Tibial artery (tissue), 4 donors: ENCODE measurements around the gene NOP9.

Experiments
- DNase-seq, 2 donors: peaks; one replicate each; pipeline ENCODE4 v3.0.0-alpha.2; 2019
- H3K27ac ChIP-seq, 2 donors: fragments of 200-600 bp; sonication (generic) in 1 of 2; 1 replicate in 1 of 2; 2 replicates in 1 of 2; pipeline ENCODE4 v1.5.1; 2018 to 2019; ENCODE audit warnings: mild to moderate bottlenecking in 1 of 2
- H3K27me3 ChIP-seq, 2 donors: fragments of 200-600 bp; sonication (generic) in 1 of 2; one replicate each; pipeline versions ENCODE4 v1.5.1 to v1.6.0; 2016 to 2019
- H3K36me3 ChIP-seq, 3 donors: fragments of 200-600 bp; sonication (generic) in 2 of 3; one replicate each; pipeline ENCODE4 v1.5.1; 2016 to 2019; ENCODE audit warnings: mild to moderate bottlenecking in 2 of 3
- H3K4me1 ChIP-seq, 4 donors: fragments of 200-600 bp; sonication (generic) in 2 of 4; 1 replicate in 3 of 4; 2 replicates in 1 of 4; pipeline ENCODE4 v1.5.1; 2016 to 2019
- H3K4me3 ChIP-seq, 2 donors: fragments of 200-600 bp; sonication (generic) in 1 of 2; 1 replicate in 1 of 2; 2 replicates in 1 of 2; pipeline ENCODE4 v1.5.1; 2018 to 2019; ENCODE audit warnings: mild to moderate bottlenecking in 2 of 2
- H3K9me3 ChIP-seq, 3 donors: fragments of 200-600 bp; sonication (generic) in 1 of 3; one replicate each; pipeline ENCODE4 v1.5.1; 2016 to 2019
- CTCF ChIP-seq, 2 experiments: fragments of 200-600 bp in 1 of 2; fragments of 450-650 bp in 1 of 2; IDR thresholded peaks; one replicate each; pipeline ENCODE4 v1.5.1; 2017 to 2019; ENCODE audit warnings: antibody characterized with exemption in 2 of 2, mild to moderate bottlenecking in 1 of 2, moderate library complexity in 1 of 2
- intact Hi-C: fragments of 100-400 bp; cut with DNase I; formaldehyde crosslinking; loops from one replicate; pipeline ENCODE4 v1.15.0; 2023; ENCODE audit warnings: low total_unique reads

NOP9 gene

GRCh38 chr14:24270537-24271133 is 29.0 kb upstream of the NOP9 start:
- Histone ChIP-seq H3K4me3 (peak overlapping the region; percentile 91 to 93), H3K36me3 (peaks cover 13 to 45% (median 29%) of the 10 kb centered on the region in 3 donors), H3K27me3 (no peaks in the 10 kb centered on the region), H3K4me1 (peaks cover 0 to 12% (median 8%) of the 10 kb centered on the region in 4 donors), H3K9me3 (no peaks in the 10 kb centered on the region), H3K27ac (peak overlapping the region; percentile 98)
- no peak for DNase-seq
- TF ChIP-seq CTCF (IDR thresholded peaks at IDR 0.05): no peak
- intact Hi-C loops: no loop called here

- peak within 1 kb of the TSS; percentile 98 for H3K27ac ChIP-seq
- H3K4me1 ChIP-seq: peaks cover 0 to 12% (median 8%) of the 10 kb centered on the region in 4 donors
- H3K4me3 ChIP-seq: peak within 1 kb of the TSS; percentile 91 to 93
- peak; percentile 77 to 91 for DNase-seq
- H3K9me3 ChIP-seq: no peaks in the 10 kb centered on the region
- H3K36me3 ChIP-seq: peaks cover 11 to 39% (median 23%) of the 10 kb centered on the region in 3 donors
- intact Hi-C loops: no loop called here
- no peaks in the 10 kb centered on the region for H3K27me3 ChIP-seq
- TF ChIP-seq CTCF (IDR thresholded peaks at IDR 0.05): peak; percentile 75 to 77
These were observed 28.4 kb upstream of the NOP9 start, which contains the start of gene RABGGTA for GRCh38 chr14:24271134-24271833. Gene RABGGTA, minus strand, starts transcription at chr14:24271597. Its CDS starts 482 bp downstream, at chr14:24271115.

- Histone ChIP-seq H3K36me3 (peaks cover 5 to 33% (median 18%) of the 10 kb centered on the region in 3 donors), H3K4me3 (peak overlapping the region; percentile 91 to 93), H3K9me3 (no peaks in the 10 kb centered on the region), H3K27me3 (no peaks in the 10 kb centered on the region), H3K27ac (peak overlapping the region; percentile 98), H3K4me1 (peaks cover 0 to 12% (median 8%) of the 10 kb centered on the region in 4 donors)
- TF ChIP-seq CTCF (IDR thresholded peaks at IDR 0.05): no peak
- DNase-seq: no peak
- intact Hi-C loops: no loop called here
These were observed 27.8 kb upstream of the NOP9 start for GRCh38 chr14:24271834-24272263.

- H3K36me3 ChIP-seq: peaks cover 0 to 27% (median 13%) of the 10 kb centered on the region in 3 donors
- DNase-seq: no peak
- H3K4me1 ChIP-seq: peaks cover 0 to 12% (median 8%) of the 10 kb centered on the region in 4 donors
- no peak for TF ChIP-seq CTCF (IDR thresholded peaks at IDR 0.05)
- H3K4me3 ChIP-seq: no peak overlapping the region
- H3K27ac ChIP-seq: no peak overlapping the region
- no peaks in the 10 kb centered on the region for H3K27me3 ChIP-seq
- intact Hi-C loops: no loop called here
- H3K9me3 ChIP-seq: no peaks in the 10 kb centered on the region
These were observed 27.2 kb upstream of the NOP9 start for GRCh38 chr14:24272467-24272866.

GRCh38 chr14:24273422-24273998 is 26.1 kb upstream of the NOP9 start:
- H3K4me1 ChIP-seq: peaks cover 0 to 12% (median 8%) of the 10 kb centered on the region in 4 donors
- H3K36me3 ChIP-seq: peaks cover 0 to 16% (median 6%) of the 10 kb centered on the region in 3 donors
- no peak for DNase-seq
- TF ChIP-seq CTCF (IDR thresholded peaks at IDR 0.05): no peak
- H3K27ac ChIP-seq: no peak overlapping the region
- no peaks in the 10 kb centered on the region for H3K27me3 ChIP-seq
- intact Hi-C loops: no loop called here
- H3K9me3 ChIP-seq: no peaks in the 10 kb centered on the region
- H3K4me3 ChIP-seq: no peak overlapping the region
